PC-9 (cell line): Measurements from ENCODE around the gene CPEB3.

Experiments used
- EZH2 ChIP-seq: fragments of 200-600 bp; sonication (generic); IDR thresholded peaks from 2 replicates; pipeline ENCODE4 v1.8.0; 2017; ENCODE audit warnings: antibody characterized with exemption, low read depth
- TF ChIP-seq, protein P1 (sequence below): fragments of 200-600 bp; sonication (generic); conservative IDR thresholded peaks from 2 replicates; pipeline ENCODE4 v1.6.1; 2017; ENCODE audit warnings: mixed run types, antibody characterized with exemption, mild to moderate bottlenecking, moderate library complexity

DNA sequence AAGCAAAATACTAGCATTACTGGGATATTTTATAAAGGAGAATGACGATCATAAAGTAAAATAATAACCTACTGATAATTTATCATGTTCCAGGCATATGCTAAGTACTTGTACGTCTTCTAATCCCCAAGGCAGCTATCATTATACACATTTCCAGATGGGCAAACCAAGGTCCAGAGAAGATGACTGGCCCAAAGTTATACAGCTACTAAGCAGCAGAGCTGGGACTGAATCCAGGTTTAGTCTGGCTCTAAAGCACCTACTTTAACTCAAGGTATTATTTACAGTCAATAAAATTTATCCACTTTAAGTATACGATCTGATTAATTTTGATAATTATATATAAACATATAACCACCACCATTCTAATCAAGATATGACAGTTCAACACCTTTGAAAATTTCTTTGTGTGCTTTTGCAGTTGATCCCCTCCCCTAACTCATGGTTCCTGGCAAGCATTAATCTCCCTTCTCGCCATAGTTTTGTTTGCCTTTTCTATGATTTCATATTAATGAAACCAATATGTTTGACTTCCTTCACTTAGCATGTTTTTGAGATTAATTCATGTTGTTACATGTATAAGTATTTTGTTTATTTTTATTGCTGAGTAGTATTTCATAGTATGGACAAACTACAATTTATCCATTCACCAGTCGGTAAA, 126.7 kb downstream of the CPEB3 start:
- TF ChIP-seq, protein P1, sequence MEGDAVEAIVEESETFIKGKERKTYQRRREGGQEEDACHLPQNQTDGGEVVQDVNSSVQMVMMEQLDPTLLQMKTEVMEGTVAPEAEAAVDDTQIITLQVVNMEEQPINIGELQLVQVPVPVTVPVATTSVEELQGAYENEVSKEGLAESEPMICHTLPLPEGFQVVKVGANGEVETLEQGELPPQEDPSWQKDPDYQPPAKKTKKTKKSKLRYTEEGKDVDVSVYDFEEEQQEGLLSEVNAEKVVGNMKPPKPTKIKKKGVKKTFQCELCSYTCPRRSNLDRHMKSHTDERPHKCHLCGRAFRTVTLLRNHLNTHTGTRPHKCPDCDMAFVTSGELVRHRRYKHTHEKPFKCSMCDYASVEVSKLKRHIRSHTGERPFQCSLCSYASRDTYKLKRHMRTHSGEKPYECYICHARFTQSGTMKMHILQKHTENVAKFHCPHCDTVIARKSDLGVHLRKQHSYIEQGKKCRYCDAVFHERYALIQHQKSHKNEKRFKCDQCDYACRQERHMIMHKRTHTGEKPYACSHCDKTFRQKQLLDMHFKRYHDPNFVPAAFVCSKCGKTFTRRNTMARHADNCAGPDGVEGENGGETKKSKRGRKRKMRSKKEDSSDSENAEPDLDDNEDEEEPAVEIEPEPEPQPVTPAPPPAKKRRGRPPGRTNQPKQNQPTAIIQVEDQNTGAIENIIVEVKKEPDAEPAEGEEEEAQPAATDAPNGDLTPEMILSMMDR: no peak
- no peak for TF ChIP-seq EZH2
